CD4-positive, alpha-beta T cell treated with Interferon gamma for 1 hour (primary cell): ENCODE measurements around the gene ZC3H10.
"Not testable (repeated sequence)": the region's sequence is repeated elsewhere in the genome, so short reads cannot be mapped to it uniquely, and the experiment has no call there.

Experiments
- DNase-seq: peaks from one replicate; pipeline ENCODE4 v3.0.0-alpha.2; 2020

The ZC3H10 gene

DNA sequence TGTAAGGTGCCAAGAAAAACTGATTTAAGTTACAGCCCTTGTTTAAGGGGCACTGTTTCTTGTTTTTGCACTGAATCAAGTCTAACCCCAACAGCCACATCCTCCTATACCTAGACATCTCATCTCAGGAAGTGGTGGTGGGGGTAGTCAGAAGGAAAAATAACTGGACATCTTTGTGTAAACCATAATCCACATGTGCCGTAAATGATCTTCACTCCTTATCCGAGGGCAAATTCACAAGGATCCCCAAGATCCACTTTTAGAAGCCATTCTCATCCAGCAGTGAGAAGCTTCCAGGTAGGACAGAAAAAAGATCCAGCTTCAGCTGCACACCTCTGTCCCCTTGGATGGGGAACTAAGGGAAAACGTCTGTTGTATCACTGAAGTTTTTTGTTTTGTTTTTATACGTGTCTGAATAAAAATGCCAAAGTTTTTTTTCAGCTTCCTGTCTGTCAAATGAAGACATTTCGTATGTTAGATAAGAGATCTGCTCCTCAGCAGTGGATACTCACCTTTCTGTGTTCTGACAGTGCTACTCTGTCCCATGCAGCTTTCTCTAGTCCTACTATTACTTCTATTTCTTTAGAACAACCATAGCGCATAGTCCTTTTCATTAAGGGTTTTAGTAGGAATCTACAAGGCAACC lies 14.9 kb upstream of the ZC3H10 start:
- no peak for DNase-seq

DNA sequence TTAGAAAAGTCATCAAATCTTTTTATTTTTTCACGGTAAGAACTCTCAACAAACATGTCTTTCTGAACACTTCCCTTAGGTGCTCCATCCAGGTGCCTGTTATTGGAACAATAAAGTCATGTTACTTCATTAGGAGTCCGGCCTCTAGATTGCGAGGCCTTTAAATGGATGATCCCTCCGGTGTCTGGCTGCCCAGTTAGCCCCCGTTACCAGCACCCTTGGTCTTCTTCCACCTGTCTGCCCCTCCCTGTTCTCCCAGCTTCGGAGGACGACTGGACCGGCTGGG lies 14.3 kb upstream of the ZC3H10 start:
- DNase-seq: no peak

DNA sequence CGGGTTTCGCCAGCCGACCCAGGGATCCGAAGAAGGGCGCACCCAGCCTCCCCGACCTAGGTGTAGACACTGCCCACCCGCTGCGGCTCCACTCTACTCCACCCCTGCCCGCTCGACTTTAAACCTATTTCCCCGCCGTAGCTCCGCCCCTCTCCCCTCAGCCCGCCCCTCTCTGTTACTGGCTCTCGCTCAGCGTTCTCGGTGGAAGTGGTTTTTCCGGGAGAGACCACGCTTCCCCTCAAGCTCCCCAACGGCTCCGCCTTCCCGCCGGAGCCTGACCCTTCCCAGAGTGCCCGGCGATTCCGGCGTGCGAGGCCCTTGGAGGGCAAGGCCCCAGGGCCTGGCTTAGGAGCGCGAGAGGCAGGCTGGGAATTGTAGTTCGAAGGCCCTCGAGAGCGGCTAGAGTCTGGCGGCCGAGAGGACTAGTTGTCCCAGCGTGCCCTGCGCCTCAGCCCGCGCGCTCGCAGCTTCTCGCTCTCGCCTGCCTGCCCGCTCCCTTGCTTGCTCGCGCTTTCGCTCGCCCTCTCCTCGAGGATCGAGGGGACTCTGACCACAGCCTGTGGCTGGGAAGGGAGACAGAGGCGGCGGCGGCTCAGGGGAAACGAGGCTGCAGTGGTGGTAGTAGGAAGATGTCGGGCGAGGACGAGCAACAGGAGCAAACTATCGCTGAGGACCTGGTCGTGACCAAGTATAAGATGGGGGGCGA lies 13.8 kb upstream of the ZC3H10 start, which contains the start of gene PA2G4:
Gene PA2G4, plus strand, starts transcription at position 451 of the 706 bp plus-strand sequence. Its CDS starts 179 bp downstream, at position 630.
- peak; percentile 98 for DNase-seq

DNA sequence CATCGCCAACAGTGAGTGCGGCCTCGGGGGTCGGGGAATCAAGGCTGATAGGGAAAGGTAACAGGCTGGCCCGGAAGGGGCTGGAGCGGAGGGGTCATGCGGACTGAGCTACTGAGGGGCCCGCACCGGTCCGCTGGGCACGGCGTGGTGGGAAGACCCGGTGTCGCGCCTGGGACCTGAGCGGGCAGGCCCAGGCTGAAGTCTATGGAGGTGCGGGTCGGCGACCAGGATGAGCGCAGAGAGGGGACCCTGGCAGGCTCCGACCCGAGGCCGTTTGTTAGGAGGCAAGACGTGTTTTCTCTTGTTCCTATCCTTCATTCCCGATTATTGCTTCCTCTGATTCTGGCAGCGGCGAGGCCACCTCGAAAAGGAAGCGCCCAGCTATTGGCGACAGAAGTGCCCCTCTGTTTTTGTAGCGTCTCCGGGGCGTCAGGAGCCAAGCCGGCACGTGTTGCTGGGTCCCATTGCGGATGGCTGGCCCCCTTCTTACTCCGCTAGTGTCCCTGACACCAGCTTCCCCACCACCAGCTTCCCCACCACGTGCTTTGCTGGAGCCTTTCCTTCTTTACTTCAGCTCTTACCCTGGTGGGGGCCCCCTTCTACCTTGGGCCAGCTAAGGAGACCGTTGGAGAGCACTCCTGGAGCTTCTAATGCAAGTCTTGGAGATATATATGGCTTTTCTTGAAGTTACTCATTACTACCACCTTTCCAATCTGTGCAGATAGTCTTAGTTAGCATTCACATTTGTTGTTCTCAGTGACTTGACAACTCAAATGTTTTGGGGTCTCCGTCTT lies 13.1 kb upstream of the ZC3H10 start:
- DNase-seq: no peak

DNA sequence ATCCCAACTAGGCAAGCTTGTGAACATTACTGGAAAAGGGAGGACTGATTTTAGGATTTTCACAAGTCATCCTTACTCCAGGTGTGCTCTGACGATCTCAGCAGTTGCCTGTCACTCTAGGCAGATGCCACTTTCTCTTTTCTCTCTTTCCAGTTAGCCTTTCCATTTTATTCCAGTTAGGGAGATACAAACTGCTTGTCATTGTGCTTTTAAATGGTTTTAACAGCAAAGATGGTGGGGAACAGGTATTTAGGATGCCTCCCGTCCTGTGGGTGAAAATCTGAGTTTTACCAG lies 12.5 kb upstream of the ZC3H10 start:
- no peak for DNase-seq

DNA sequence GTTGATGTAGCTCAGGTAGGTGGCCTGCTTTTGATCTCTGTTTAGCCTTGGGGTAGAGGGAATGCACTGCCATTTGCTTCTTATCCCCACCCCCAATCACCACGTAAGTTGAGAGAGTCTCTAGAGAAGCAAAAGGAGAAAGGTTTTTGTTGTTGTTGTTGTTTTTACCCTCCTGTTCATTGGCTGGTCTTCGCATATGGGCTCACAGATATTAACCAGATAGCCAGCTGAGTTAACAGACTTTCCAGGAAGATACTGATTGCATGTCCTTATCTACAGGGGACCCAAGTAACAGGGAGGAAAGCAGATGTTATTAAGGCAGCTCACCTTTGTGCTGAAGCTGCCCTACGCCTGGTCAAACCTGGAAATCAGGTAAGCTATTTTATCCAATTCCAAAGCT lies 10.8 kb upstream of the ZC3H10 start:
- DNase-seq: no peak

DNA sequence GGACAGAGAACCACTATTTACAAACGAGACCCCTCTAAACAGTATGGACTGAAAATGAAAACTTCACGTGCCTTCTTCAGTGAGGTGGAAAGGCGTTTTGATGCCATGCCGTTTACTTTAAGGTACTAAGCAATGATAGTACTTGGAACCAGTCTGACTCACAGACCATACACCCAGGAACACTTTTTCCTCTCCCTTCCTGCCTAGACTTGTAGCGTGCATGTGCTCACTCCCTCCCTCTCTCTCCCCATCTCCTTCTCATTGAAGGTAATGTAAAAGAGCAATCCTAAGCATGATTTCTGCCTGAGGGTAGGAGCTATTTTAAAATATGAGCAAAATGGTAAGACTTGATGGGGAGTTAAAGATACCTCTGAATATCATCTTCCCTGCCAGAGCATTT lies 7.5 kb upstream of the ZC3H10 start:
- no peak for DNase-seq

DNA sequence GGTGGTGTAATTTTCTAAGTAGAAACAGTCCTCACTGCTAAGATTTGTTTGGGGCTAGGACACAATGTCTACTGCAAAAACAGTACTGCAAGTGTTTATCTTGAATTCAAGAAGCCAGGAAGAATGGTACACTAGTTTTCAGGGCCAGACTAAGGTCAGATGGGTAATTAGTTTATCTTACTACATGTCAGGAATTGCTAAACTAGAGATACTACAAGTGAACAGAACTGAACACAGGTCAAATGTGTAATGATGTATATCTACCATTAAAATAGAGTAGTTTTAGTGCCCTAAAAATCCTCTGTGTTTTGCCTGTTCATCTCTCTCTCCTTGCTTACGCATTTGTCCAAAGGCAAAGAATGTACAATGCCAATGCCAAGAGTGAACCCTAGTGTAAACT lies 4.0 kb upstream of the ZC3H10 start:
- DNase-seq: no peak

DNA sequence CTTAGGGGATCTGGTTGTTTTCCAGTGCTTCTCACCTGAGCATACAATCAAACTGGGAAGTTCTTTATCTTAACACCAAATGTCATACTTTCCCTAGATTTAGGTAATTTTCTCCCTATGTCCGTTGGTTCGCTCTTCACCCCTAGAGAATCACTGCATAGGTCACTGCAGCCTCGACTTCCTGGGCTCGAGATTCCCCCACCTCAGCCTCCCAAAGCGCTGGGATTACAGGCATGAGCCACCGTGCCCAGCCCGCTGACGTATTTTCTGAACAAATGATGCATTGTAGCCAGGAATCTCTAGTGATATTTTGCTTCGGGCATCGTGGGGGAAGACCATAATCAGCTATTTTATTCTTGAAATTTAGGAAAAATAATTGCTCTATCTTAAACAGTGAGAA lies 2.7 kb upstream of the ZC3H10 start:
- DNase-seq: no peak

DNA sequence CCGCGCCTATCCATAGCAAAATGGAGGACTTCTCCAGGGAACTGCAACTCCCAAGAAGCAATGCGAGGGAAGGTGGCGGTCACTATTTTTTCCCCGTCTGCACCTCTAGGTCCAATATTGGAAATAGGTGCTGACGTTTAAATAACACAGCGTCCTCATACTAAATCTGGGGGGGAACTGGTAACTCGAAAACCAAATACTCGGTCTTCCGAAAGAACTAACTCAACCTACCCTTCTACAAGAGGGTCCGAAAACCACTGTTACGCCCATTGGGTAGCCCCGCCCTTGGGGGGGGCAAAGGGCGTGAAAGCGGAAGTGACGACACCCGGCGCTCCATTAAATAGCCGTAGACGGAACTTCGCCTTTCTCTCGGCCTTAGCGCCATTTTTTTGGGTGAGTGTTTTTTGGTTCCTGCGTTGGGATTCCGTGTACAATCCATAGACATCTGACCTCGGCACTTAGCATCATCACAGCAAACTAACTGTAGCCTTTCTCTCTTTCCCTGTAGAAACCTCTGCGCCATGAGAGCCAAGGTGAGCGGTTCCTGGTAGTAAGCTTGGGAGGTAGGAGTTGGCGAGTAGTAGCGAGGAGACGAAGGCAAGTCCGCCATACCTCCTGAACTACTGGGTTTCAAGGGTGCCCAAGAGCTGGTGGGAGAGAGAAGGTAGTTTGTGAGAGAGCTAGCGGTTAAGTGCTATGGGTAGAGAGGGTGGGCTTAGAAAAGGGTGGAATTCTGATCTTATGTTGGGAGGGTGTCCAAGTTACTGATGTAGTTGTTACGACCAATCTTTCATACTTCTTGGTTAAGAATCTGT lies 1.6 kb upstream of the ZC3H10 start, which contains the start of gene RPL41:
Gene RPL41, plus strand, starts transcription at position 367 of the 815 bp plus-strand sequence.
- DNase-seq: peak; percentile 90

DNA sequence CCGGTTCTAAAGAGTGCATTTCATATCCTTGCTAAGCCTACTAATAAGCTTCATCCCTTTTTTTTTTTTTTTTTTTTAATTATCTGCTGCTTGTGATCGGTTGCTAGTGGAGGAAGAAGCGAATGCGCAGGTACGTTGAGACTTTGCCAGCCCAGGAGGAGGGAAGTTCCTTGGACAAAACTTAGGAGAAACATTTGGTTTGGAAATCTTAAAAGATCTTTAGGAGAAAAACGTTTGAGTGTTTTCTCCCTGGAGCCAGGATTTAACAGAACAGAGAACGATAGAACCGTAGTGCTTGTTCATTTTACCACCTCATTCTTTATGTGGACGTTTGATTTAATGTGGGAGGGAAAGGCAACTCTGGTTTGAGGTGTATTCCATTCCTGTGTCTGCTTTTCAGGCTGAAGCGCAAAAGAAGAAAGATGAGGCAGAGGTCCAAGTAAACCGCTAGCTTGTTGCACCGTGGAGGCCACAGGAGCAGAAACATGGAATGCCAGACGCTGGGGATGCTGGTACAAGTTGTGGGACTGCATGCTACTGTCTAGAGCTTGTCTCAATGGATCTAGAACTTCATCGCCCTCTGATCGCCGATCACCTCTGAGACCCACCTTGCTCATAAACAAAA lies 872 bp upstream of the ZC3H10 start:
- DNase-seq: not testable (repeated sequence)

DNA sequence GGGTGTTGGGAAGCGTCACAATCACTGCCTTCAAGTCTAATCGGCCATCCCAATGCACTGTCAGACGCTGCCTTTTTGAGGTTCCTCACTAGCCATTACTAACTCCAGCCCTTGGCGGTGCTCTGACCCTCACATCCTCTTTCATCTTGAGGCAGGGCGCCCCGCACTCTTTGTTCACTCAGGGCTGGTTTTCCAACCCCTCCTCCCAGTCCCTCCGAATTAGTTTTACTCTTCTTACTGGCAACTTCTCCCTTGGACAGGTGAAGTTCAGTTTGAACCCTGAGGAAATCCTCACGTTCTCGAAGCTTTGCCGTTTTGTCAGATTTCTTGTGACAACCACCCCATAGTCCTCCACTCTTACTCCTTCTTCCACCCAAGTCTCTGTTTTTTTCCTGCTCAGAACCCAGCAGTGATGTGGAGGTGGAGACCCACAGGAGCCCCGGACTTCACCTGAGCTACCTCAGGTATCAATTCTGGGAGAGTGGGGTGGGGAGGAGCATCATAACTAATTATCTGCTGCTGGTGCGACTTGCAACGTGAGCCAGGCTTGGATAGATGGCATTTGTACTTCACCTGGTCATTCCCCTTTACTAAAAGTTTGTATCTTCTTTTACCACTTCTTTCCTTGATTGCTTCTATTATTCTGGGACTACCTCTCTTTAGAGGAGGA lies 757 bp downstream of the ZC3H10 start:
- no peak for DNase-seq

DNA sequence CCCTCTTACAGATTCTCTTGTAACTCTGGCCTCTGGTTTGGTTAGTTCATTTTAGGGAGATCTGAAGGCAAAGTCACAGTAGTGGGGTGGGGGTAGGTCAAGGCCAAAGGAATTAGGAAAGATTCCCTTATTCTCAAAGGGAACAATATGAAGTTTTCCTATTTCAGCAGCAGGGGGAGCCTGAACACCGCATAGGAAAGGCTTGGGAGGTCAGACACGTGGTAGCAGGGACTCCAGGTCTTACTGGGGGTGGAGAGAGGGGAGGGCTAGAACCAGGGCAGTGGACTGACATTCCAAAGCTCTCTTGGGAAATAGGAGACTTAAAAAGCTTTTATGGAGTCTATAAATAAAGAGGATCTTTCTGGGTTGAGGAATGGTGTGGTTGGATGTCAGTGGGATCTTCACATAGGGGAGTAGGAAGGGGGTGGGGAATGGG lies 1.3 kb downstream of the ZC3H10 start:
- peak; percentile 67 for DNase-seq

DNA sequence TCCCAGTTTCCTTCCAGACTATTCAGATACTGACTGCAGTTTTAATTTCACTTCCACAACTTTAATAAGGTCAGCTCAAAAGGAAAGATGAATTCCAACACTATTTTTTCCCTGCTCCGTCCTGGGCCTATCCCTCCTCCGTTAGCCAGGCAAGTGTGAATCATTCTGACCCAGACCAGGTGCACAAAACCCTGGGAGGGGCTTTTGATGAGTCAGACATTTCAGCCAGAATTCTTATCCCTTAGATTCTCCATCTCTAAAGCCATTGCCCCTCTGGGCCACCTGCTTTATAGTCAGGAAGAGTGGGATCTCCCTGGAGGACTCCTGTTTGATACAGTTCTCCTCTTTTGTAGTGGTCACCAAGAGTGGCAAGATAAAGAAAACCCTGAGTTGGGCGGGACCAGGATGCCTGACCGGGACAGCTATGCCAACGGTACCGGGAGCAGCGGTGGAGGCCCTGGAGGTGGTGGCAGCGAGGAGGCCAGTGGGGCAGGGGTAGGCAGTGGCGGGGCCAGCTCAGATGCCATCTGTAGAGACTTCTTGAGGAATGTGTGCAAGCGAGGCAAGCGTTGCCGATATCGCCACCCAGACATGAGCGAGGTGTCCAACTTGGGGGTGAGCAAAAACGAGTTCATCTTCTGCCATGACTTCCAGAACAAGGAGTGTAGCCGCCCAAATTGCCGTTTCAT lies 2.2 kb downstream of the ZC3H10 start:
- no peak for DNase-seq

DNA sequence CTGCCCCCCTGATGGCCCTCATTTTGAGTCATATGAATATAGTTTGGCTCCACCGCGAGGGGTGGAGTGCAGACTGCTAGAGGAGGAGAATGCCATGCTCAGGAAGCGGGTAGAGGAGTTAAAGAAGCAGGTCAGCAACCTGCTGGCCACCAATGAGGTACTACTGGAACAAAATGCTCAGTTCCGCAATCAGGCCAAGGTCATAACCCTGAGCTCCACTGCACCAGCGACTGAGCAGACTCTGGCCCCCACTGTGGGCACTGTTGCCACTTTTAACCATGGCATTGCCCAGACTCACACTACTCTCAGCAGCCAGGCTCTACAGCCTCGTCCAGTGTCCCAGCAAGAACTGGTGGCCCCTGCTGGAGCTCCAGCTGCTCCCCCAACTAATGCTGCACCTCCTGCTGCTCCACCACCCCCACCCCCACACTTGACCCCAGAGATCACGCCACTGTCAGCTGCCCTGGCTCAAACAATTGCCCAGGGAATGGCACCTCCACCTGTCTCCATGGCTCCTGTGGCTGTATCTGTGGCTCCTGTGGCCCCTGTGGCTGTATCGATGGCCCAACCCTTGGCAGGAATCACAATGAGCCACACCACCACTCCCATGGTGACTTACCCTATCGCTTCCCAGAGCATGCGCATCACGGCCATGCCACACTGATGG lies 3.3 kb downstream of the ZC3H10 start:
- no peak for DNase-seq

DNA sequence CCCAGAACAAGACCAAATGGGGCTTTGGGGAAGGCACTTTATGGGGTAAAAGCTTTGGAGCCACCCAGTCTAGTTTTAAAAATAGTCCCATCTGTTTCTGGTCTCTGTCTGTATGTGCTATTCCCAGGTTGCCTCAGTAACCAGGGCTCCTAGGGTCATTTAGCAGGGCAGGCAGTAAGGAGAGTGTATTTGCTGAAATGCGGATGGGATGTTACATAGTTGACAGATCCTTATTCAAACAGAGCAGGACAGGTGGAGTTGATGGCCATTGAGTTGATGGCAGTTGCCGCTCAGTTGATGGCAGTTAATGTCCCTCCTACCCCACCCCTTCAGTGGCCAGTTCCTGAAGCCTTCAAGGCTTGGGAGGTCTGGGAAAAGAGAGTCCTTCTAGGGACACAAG lies 4.6 kb downstream of the ZC3H10 start:
- DNase-seq: no peak

DNA sequence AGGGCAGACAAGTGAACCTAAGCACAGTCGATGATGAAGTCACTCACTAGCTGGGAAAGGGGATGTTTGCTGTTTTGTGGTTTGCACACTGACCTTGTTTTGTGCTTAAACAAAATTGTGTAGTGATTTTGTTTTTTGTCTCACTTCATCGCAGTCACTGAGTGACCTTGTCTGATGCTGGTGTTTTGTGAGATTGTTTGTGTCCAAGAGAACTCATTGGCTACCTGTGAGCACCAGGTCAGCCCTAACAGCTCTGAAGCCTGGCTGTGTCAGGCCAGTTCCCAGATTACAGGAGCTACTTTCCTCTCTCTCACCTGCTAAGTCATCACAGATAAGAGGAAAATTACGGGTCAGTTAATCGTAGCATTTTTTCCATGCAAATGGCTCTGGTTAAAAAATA lies 6.1 kb downstream of the ZC3H10 start:
- no peak for DNase-seq

DNA sequence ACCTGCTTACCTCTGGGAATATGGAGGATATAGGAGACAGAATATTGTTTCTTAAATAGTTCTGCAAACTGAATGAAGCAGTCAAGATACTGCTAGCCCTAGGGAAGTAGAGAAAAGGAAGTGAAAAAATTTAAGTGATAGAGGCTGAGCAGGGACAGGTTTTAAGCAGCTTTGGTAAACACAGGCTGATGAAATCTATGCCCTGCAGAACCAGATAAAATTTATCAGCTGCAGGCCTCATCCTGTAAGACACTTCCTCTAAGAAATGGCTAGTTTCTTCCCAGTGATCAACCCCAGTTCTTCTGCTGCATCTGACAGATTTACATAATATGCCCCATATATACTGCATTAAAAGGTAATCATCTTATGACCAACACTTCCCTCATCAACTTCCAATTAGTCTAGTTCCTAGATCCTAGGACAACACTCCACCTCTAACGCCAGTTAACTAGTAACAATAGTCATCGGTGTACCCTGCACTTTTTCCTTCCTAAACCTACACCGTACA lies 8.7 kb downstream of the ZC3H10 start:
- DNase-seq: no peak

DNA sequence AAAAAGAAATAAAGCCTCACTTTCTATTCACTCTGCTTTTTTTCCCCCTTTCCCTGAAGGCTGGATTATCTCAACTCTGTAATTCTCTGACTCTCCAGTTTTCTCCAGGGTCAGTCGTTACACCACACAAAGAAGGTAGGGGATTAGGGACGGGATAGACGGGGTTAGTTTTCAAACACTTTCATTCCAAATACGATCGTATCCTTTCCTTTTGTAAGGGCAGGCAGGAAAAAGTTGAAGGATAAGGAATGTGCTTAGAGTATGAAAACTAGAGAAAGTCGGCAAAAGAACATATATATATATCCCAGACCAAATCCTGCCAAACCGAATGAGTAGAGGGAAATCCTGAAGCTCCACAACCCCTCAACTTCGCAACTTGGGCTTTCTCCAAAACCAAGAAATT lies 9.4 kb downstream of the ZC3H10 start:
- DNase-seq: no peak

DNA sequence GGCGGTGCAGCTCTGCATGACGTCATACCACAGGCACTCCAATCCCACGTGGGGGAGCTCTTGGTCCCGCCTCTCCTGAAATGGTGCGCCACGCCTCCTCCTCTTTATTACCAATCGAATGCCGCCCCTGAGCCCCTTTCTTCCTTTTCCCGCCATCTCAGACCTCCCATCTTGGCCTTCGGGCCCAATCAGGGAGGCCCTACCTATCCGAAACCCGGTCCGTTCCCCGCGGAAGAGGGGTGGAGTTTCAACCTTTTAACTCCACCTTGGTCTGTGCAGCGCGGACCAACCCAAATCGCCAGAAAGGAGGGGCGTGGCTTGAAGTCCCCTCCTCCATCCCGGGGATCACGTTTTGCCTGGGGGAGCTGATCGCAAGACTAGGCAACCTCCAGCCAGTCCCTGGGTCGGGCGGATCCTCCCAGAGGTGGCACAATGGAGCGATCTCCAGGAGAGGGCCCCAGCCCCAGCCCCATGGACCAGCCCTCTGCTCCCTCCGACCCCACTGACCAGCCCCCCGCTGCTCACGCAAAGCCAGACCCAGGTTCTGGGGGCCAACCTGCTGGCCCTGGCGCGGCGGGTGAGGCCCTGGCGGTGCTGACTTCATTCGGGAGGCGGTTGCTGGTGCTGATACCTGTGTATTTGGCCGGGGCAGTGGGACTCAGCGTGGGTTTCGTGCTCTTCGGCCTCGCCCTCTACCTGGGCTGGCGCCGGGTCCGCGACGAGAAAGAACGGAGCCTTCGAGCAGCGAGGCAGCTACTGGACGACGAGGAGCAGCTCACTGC lies 10.0 kb downstream of the ZC3H10 start, which contains the start of gene ESYT1:
Gene ESYT1, plus strand, starts transcription at position 380 of the 782 bp plus-strand sequence. Its CDS starts 53 bp downstream, at position 433.
- DNase-seq: peak; percentile 100
